HTERT RPE-1 (cell line): ENCODE data around the gene KMT2B.
"Not testable (repeated sequence)": the region's sequence is repeated elsewhere in the genome, so short reads cannot be mapped to it uniquely, and the experiment has no call there.

ENCODE experiments used
- in situ Hi-C: fragments of 300-500 bp; cut with MboI; formaldehyde crosslinking; loops from 4 replicates; pipeline ENCODE4 v1.14.3; 2020; ENCODE audit warnings: low sequenced_read_pairs

KMT2B gene

GRCh38 chr19:35710784-35711723, 6.7 kb upstream of the KMT2B start:
- in situ Hi-C loops, result no loop called here

GRCh38 chr19:35712567-35713505, 5.0 kb upstream of the KMT2B start:
- in situ Hi-C loops, result no loop called here

GRCh38 chr19:35713506-35713850, 4.3 kb upstream of the KMT2B start:
- in situ Hi-C loops, result no loop called here

- in situ Hi-C loops, result no loop called here
Observed at GRCh38 chr19:35713904-35714495, 3.8 kb upstream of the KMT2B start.

GRCh38 chr19:35714601-35715354, 3.0 kb upstream of the KMT2B start:
- in situ Hi-C loops, result no loop called here

GRCh38 chr19:35715355-35715809, 2.4 kb upstream of the KMT2B start:
- in situ Hi-C loops, result no loop called here

- in situ Hi-C loops, result no loop called here
Observed at GRCh38 chr19:35715981-35716800, 1.6 kb upstream of the KMT2B start.

- in situ Hi-C loops, result no loop called here
Observed at GRCh38 chr19:35716801-35717664, 770 bp upstream of the KMT2B start.

GRCh38 chr19:35718345-35719041, 690 bp downstream of the KMT2B start:
- in situ Hi-C loops, result no loop called here

GRCh38 chr19:35719402-35720162, 1.8 kb downstream of the KMT2B start:
- in situ Hi-C loops, result no loop called here

GRCh38 chr19:35720163-35720524, 2.3 kb downstream of the KMT2B start:
- in situ Hi-C loops, result no loop called here

GRCh38 chr19:35720648-35721047, 2.8 kb downstream of the KMT2B start:
- in situ Hi-C loops, result no loop called here

GRCh38 chr19:35721374-35721773, 3.6 kb downstream of the KMT2B start:
- in situ Hi-C loops, result no loop called here

- in situ Hi-C loops, result no loop called here
Observed at GRCh38 chr19:35722461-35722860, 4.7 kb downstream of the KMT2B start.

- in situ Hi-C loops, result no loop called here
Observed at GRCh38 chr19:35722897-35723296, 5.1 kb downstream of the KMT2B start.

- in situ Hi-C loops, result no loop called here
Observed at GRCh38 chr19:35723671-35724070, 5.9 kb downstream of the KMT2B start.

- in situ Hi-C loops, result not testable (repeated sequence)
Observed at GRCh38 chr19:35724132-35724531, 6.3 kb downstream of the KMT2B start.
